PC-3 (cell line): ENCODE results near the gene THRB.

Experiments used
- EZH2 ChIP-seq: fragments of 300-600 bp; sonication (generic); IDR thresholded peaks from one replicate; pipeline ENCODE4 v1.6.1; 2017; ENCODE audit warnings: antibody characterized with exemption, mild to moderate bottlenecking, low read length; ENCODE audit not compliant: unreplicated experiment
- TF ChIP-seq, protein P1 (sequence below): fragments of 300-600 bp; sonication (generic); conservative IDR thresholded peaks from 2 replicates; pipeline ENCODE4 v1.5.1; 2017; ENCODE audit warnings: antibody characterized with exemption, low read depth, mild to moderate bottlenecking, low read length

DNA sequence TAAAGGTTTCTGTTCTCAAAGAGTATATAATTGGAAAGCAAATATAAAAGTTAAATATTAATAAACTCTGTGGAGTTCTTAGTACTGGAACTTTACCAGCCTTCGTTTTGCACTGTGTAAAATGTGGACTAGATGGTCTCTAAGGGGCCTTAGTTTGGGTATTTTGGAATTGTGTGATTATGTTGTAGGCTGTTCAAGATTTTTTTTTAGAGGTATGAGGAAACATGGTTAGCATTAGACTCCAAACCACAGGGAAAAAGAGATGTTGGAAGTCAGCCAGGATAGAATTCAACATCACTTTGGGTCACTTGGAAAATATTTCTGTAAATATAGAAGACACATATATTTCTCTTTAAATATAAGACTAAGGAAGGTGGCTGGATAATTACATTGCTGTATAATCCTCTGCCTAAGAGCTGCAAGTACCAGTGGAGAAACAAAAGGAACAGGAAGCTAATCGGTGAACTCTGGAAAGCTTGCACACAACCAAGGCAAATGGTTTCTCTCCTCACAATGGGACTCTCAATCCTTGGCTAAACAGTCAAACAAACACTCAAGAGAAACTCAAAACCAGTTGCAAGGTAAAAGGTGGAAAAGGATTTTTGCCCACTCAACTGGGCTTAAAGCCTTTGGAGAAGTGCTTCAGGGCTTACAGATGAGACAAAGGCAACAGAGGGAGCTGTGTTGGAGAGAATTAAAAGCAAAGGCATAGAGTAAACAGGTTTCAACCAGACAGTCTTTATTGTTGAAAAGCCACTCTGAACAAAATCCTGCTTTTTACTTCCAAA is 407.8 kb downstream of the THRB start:
- TF ChIP-seq, protein P1, sequence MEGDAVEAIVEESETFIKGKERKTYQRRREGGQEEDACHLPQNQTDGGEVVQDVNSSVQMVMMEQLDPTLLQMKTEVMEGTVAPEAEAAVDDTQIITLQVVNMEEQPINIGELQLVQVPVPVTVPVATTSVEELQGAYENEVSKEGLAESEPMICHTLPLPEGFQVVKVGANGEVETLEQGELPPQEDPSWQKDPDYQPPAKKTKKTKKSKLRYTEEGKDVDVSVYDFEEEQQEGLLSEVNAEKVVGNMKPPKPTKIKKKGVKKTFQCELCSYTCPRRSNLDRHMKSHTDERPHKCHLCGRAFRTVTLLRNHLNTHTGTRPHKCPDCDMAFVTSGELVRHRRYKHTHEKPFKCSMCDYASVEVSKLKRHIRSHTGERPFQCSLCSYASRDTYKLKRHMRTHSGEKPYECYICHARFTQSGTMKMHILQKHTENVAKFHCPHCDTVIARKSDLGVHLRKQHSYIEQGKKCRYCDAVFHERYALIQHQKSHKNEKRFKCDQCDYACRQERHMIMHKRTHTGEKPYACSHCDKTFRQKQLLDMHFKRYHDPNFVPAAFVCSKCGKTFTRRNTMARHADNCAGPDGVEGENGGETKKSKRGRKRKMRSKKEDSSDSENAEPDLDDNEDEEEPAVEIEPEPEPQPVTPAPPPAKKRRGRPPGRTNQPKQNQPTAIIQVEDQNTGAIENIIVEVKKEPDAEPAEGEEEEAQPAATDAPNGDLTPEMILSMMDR = no peak
- TF ChIP-seq EZH2 = no peak
